Activated CD4-positive, alpha-beta T cell treated with anti-CD3 and anti-CD28 coated beads for 1 hour (primary cell): Measurements from ENCODE around the gene STK4.

Experiments
- DNase-seq: peaks from one replicate; pipeline ENCODE4 v3.0.0-alpha.2; 2020

Gene STK4

GRCh38 chr20:45034436-45034835 lies 68.1 kb downstream of the STK4 start:
- no peak for DNase-seq

- DNase-seq: no peak
These were observed 69.9 kb downstream of the STK4 start for GRCh38 chr20:45036044-45036755.

GRCh38 chr20:45037050-45037449 lies 70.7 kb downstream of the STK4 start:
- no peak for DNase-seq

- DNase-seq: no peak
These were observed 71.3 kb downstream of the STK4 start for GRCh38 chr20:45037635-45038034.

- no peak for DNase-seq
These were observed 72.6 kb downstream of the STK4 start for GRCh38 chr20:45038745-45039474.

GRCh38 chr20:45039475-45039820 lies 73.1 kb downstream of the STK4 start:
- DNase-seq: no peak

- DNase-seq: no peak
These were observed 75.4 kb downstream of the STK4 start for GRCh38 chr20:45041464-45042337.

GRCh38 chr20:45042978-45043377 lies 76.7 kb downstream of the STK4 start:
- DNase-seq: no peak

- DNase-seq: no peak
These were observed 77.8 kb downstream of the STK4 start for GRCh38 chr20:45044084-45044573.

- DNase-seq: no peak
These were observed 78.3 kb downstream of the STK4 start for GRCh38 chr20:45044601-45045000.

GRCh38 chr20:45047581-45048119 lies 81.3 kb downstream of the STK4 start:
- DNase-seq: no peak

GRCh38 chr20:45049438-45049837 lies 83.1 kb downstream of the STK4 start:
- no peak for DNase-seq

- DNase-seq: no peak
These were observed 83.7 kb downstream of the STK4 start for GRCh38 chr20:45049904-45050471.

GRCh38 chr20:45051204-45052060 lies 85.1 kb downstream of the STK4 start:
- no peak for DNase-seq

GRCh38 chr20:45052698-45053429 lies 86.6 kb downstream of the STK4 start:
- DNase-seq: no peak

- no peak for DNase-seq
These were observed 87.4 kb downstream of the STK4 start for GRCh38 chr20:45053430-45054351.

GRCh38 chr20:45055056-45055455 lies 88.7 kb downstream of the STK4 start:
- no peak for DNase-seq

- DNase-seq: no peak
These were observed 90.3 kb downstream of the STK4 start for GRCh38 chr20:45056473-45057173.

- no peak for DNase-seq
These were observed 92.0 kb downstream of the STK4 start for GRCh38 chr20:45058168-45058850.
